OCI-LY7 (cell line): ENCODE results near the gene EFNA5. TPM values are rescaled to one million over a fixed set of nuclear protein-coding genes. Genes with fewer than 3 reads are reported as not detected.

Experiments
- BruUV-seq: library from RNA; stranded (reverse); fragments of 400-500 nt; replicated peaks from 2 replicates; lab custom pipeline; 2021; lab: Mats Ljungman, UMichigan
- CTCF ChIA-PET: fragments of 300-600 bp; sonication (Branson Sonifier 250); formaldehyde crosslinking; loops from one replicate; lab custom pipeline; 2022; ENCODE audit warnings: antibody characterized with exemption; ENCODE audit not compliant: unreplicated experiment; lab: Charles Lee
- POLR2A ChIA-PET: fragments of 300-600 bp; sonication (Branson Sonifier 250); formaldehyde crosslinking; loops from one replicate; lab custom pipeline; 2022; ENCODE audit warnings: antibody characterized with exemption; lab: Charles Lee
- DNase-seq: peaks from one replicate; pipeline ENCODE4 v3.0.0-alpha.2; 2015; ENCODE audit warnings: low spot score
- H2AFZ ChIP-seq: fragments of 200-600 bp; sonication (generic), shearing (Covaris generic); 2 replicates; pipeline ENCODE4 v1.6.1; 2014; ENCODE audit warnings: mild to moderate bottlenecking, antibody characterized with exemption, low read length, moderate library complexity
- H3K27ac ChIP-seq: fragments of 200-600 bp; sonication (generic); 2 replicates; pipeline ENCODE4 v1.5.1; 2014; ENCODE audit warnings: mixed run types, low read depth, mild to moderate bottlenecking, moderate library complexity, low read length, inconsistent platforms; ENCODE audit not compliant: poor library complexity, severe bottlenecking
- H3K36me3 ChIP-seq: fragments of 200-600 bp; sonication (generic); 2 replicates; pipeline ENCODE4 v1.6.1; 2014; ENCODE audit warnings: mild to moderate bottlenecking, antibody characterized with exemption, low read length, moderate library complexity, mixed read lengths; ENCODE audit not compliant: insufficient read depth
- H3K4me1 ChIP-seq: fragments of 200-600 bp; sonication (generic); 2 replicates; pipeline ENCODE4 v1.5.1; 2014; ENCODE audit warnings: mild to moderate bottlenecking, low read length; ENCODE audit not compliant: insufficient read depth, poor library complexity, severe bottlenecking
- H3K4me2 ChIP-seq: fragments of 200-600 bp; sonication (generic); 2 replicates; pipeline ENCODE4 v1.6.1; 2014; ENCODE audit warnings: mild to moderate bottlenecking, low read length
- H3K4me3 ChIP-seq: fragments of 200-600 bp; sonication (generic); 2 replicates; pipeline ENCODE4 v1.5.1; 2014; ENCODE audit warnings: mild to moderate bottlenecking, low read depth, low read length; ENCODE audit not compliant: poor library complexity, severe bottlenecking
- H3K79me2 ChIP-seq: fragments of 200-600 bp; sonication (generic); 2 replicates; pipeline ENCODE4 v1.6.1; 2016; ENCODE audit warnings: low read depth, mild to moderate bottlenecking, low read length, moderate library complexity, mixed read lengths; ENCODE audit not compliant: insufficient read depth
- H3K9me2 ChIP-seq: fragments of 200-600 bp; sonication (generic); 2 replicates; pipeline ENCODE4 v1.6.1; 2016; ENCODE audit warnings: mild to moderate bottlenecking, low read length, mixed read lengths; ENCODE audit not compliant: insufficient read depth
- H3K9me3 ChIP-seq: fragments of 200-600 bp; sonication (generic); 2 replicates; pipeline ENCODE4 v1.6.1; 2014; ENCODE audit warnings: mild to moderate bottlenecking, mixed run types, low read length, mixed read lengths
- H4K20me1 ChIP-seq: fragments of 200-600 bp; sonication (generic); 2 replicates; pipeline ENCODE4 v1.6.1; 2014; ENCODE audit warnings: mild to moderate bottlenecking, antibody characterized with exemption, low read length, moderate library complexity, mixed read lengths; ENCODE audit not compliant: insufficient read depth
- EZH2phosphoT487 ChIP-seq: fragments of 200-600 bp; sonication (generic); IDR thresholded peaks from 2 replicates; pipeline ENCODE4 v1.6.1; 2018; ENCODE audit warnings: low read depth, borderline replicate concordance, mild to moderate bottlenecking, mixed run types, antibody characterized with exemption, low read length, moderate library complexity, mixed read lengths
- intact Hi-C: fragments of 100-400 bp; cut with micrococcal nuclease; formaldehyde crosslinking; loops from one replicate; pipeline ENCODE4 v1.10.0; 2022; ENCODE audit not compliant: unreplicated experiment
- total RNA-seq, 2 experiments: library from RNA; depleted of rRNA in 1 of 2; stranded (reverse); fragments of >200 nt in 1 of 2; shearing (Covaris generic) in 1 of 2; gene quantifications; 2 replicates each; pipeline ENCODE4 v1.2.3, GENCODE V29; 2014 to 2022
- TF ChIP-seq, protein P1 (sequence below): fragments of 200-600 bp; sonication (generic); conservative IDR thresholded peaks from 2 replicates; pipeline ENCODE4 v1.5.1; 2014; ENCODE audit warnings: mild to moderate bottlenecking, antibody characterized with exemption, low read length, moderate library complexity, mixed read lengths

EFNA5 gene
- total RNA-seq, 2 experiments from 2014 or later: 2.1 to 3.1 TPM

GRCh38 chr5:107699425-107699824 is 28.7 kb upstream of the EFNA5 start:
- H3K27ac ChIP-seq: no peak overlapping the region
- no peaks in the 10 kb centered on the region for H3K4me1 ChIP-seq
- H3K79me2 ChIP-seq: no peaks in the 10 kb centered on the region
- ChIA-PET POLR2A (no interaction called here), CTCF (no interaction called here)
- no peak overlapping the region for H2AFZ ChIP-seq
- H3K9me2 ChIP-seq: no peaks in the 10 kb centered on the region
- BruUV-seq: no TSS peak
- H4K20me1 ChIP-seq: no peaks in the 10 kb centered on the region
- no peak overlapping the region for H3K4me3 ChIP-seq
- intact Hi-C loops: no loop called here
- H3K4me2 ChIP-seq: no peak overlapping the region
- TF ChIP-seq, protein P1, sequence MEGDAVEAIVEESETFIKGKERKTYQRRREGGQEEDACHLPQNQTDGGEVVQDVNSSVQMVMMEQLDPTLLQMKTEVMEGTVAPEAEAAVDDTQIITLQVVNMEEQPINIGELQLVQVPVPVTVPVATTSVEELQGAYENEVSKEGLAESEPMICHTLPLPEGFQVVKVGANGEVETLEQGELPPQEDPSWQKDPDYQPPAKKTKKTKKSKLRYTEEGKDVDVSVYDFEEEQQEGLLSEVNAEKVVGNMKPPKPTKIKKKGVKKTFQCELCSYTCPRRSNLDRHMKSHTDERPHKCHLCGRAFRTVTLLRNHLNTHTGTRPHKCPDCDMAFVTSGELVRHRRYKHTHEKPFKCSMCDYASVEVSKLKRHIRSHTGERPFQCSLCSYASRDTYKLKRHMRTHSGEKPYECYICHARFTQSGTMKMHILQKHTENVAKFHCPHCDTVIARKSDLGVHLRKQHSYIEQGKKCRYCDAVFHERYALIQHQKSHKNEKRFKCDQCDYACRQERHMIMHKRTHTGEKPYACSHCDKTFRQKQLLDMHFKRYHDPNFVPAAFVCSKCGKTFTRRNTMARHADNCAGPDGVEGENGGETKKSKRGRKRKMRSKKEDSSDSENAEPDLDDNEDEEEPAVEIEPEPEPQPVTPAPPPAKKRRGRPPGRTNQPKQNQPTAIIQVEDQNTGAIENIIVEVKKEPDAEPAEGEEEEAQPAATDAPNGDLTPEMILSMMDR: no peak
- no peak for TF ChIP-seq EZH2phosphoT487
- no peaks in the 10 kb centered on the region for H3K9me3 ChIP-seq
- no peaks in the 10 kb centered on the region for H3K36me3 ChIP-seq
- no peak for DNase-seq

GRCh38 chr5:107698286-107698685 is 27.5 kb upstream of the EFNA5 start:
- no peaks in the 10 kb centered on the region for H3K9me3 ChIP-seq
- no peak overlapping the region for H3K4me3 ChIP-seq
- intact Hi-C loops: no loop called here
- H3K4me2 ChIP-seq: no peak overlapping the region
- POLR2A ChIA-PET: interaction anchor here (0.6 to 1.0 kb wide), 3 partner anchors 9 to 639 kb away, joined by 3 read pairs; no protein-coding TSS in a partner anchor
- H2AFZ ChIP-seq: no peak overlapping the region
- TF ChIP-seq, protein P1: no peak
- TF ChIP-seq EZH2phosphoT487: no peak
- H3K4me1 ChIP-seq: no peaks in the 10 kb centered on the region
- H3K79me2 ChIP-seq: no peaks in the 10 kb centered on the region
- no peak overlapping the region for H3K27ac ChIP-seq
- BruUV-seq: no TSS peak
- CTCF ChIA-PET: no interaction called here
- DNase-seq: no peak
- no peaks in the 10 kb centered on the region for H4K20me1 ChIP-seq
- H3K9me2 ChIP-seq: no peaks in the 10 kb centered on the region
- H3K36me3 ChIP-seq: no peaks in the 10 kb centered on the region

DNA sequence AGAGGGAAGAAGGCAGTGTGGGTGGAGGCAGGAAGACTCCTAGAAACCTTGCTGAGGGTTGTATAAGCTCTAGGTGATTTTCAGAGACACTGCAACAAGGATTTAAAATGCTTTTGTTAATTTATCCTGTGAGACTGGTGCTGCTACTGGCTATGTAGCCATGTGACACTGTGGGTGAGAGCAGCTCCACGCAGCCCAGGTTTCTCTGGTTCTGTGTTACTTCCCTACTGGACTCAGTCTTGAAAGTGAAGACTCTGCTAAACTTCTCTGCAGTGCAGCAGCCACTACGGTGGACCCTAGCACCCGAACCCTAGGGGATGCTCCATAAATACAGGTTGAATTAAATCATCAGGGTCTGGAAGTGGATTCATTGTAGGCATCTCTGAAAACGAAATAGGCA is 25.8 kb upstream of the EFNA5 start:
- CTCF ChIA-PET: no interaction called here

More for the DNA sequence above, 25.8 kb upstream of the EFNA5 start:
- H3K9me3 ChIP-seq: no peaks in the 10 kb centered on the region
- no peaks in the 10 kb centered on the region for H4K20me1 ChIP-seq
- BruUV-seq: no TSS peak
- H3K4me2 ChIP-seq: no peak overlapping the region
- H2AFZ ChIP-seq: no peak overlapping the region
- no peak overlapping the region for H3K27ac ChIP-seq
- no peak overlapping the region for H3K4me3 ChIP-seq
- H3K36me3 ChIP-seq: no peaks in the 10 kb centered on the region
- no peaks in the 10 kb centered on the region for H3K79me2 ChIP-seq
- DNase-seq: no peak
- POLR2A ChIA-PET: interaction anchor here (0.8 kb wide), 1 partner anchor 1467 kb away, joined by 3 read pairs; no protein-coding TSS in a partner anchor
- intact Hi-C loops: no loop called here
- no peak for TF ChIP-seq EZH2phosphoT487
- TF ChIP-seq, protein P1: no peak
- no peaks in the 10 kb centered on the region for H3K9me2 ChIP-seq
- no peaks in the 10 kb centered on the region for H3K4me1 ChIP-seq
